H1 (cell line): ENCODE measurements around the gene DNAJB5. TPM values are rescaled to one million over a fixed set of nuclear protein-coding genes. Genes with fewer than 3 reads are reported as not detected.

Source experiments
- BRCA1 ChIP-seq: IDR thresholded peaks from 2 replicates; pipeline ENCODE4 v1.6.1; 2012; ENCODE audit warnings: low read depth, low read length, improper control_type of control experiment
- FOSL1 ChIP-seq: IDR thresholded peaks from 2 replicates; pipeline ENCODE4 v1.6.1; 2011; ENCODE audit warnings: mild to moderate bottlenecking, low read depth, low read length, moderate library complexity; ENCODE audit not compliant: insufficient read depth
- HDAC6 ChIP-seq: IDR thresholded peaks from one replicate; pipeline ENCODE4 v1.7.1; 2012; ENCODE audit warnings: low read depth, mild to moderate bottlenecking, inconsistent platforms, low read length, moderate library complexity
- SIN3A ChIP-seq, 2 experiments: IDR thresholded peaks in 1 of 2; conservative IDR thresholded peaks in 1 of 2; 2 replicates each; pipeline ENCODE4 v1.6.1; 2011 to 2012; ENCODE audit warnings: low read length in 2 of 2, improper control_type of control experiment in 1 of 2, low read depth in 1 of 2, mild to moderate bottlenecking in 1 of 2
- polyA plus RNA-seq, 7 experiments: library from polyadenylated mRNA; depleted of rRNA in 3 of 7; stranded (reverse) in 5 of 7; unstranded in 2 of 7; fragments of >200 nt in 5 of 7; fragments of 200-250 nt in 2 of 7; gene quantifications; 1 replicate in 5 of 7; 2 replicates in 1 of 7; 4 replicates in 1 of 7; pipeline versions ENCODE4 v1.2.1 to v1.2.3, GENCODE V29; 2011 to 2013; ENCODE audit warnings: missing spikeins in 2 of 7, mixed read lengths in 2 of 7
- total RNA-seq: library from RNA; stranded (reverse); fragmentation: NEBNext Ultra II Directional; extraction: Animal tissue kit (Norgen Biotek cat#: 25700); gene quantifications from 2 replicates; pipeline ENCODE4 v1.2.1, GENCODE V29; 2021
- TF ChIP-seq, protein P1 (sequence below): fragments of 300-600 bp; sonication (generic); IDR thresholded peaks from 2 replicates; pipeline ENCODE4 v1.7.1; 2012; ENCODE audit warnings: low read length, moderate library complexity, mild to moderate bottlenecking, inconsistent platforms; ENCODE audit not compliant: insufficient replicate concordance

Gene DNAJB5
- total and polyA plus RNA-seq, 2 of the 8 experiments (the other 6 are each of a cell fraction or from before 2014, with no cell fraction given): 25.0 to 34.1 TPM

DNA sequence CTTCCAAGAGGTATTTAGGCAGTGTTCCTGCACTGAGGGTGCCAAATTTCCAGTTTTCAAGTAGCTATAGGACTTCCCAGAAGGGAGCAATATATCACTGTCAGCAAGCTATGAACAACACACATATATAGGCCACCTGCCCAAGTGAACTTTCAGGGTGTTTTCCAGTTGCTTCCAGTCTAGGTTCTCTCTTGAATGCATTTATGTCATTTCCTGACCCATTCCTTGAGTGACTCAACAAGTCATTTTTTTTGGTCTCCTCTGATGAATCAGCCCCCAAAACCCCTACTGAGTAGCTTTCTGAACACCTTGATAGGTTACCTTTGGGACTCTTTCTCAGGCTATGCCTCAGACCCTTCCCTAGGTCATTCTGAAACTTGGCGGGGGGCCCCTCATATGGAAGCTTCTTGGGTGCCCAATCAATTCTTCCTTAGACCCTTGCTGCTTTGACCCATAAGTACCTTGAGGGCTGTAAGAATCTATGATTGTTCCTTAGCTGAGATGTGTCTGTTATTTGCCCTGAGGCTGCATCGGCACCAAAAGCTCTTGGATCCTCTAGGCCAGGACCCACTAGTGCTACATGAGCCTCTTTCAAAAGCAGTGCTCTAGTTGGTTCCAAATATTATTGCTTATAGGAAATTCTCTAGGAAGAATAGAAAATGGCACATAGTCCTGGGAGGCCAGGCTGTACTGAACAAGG, 12.4 kb downstream of the DNAJB5 start (continued):
- TF ChIP-seq, protein P1, sequence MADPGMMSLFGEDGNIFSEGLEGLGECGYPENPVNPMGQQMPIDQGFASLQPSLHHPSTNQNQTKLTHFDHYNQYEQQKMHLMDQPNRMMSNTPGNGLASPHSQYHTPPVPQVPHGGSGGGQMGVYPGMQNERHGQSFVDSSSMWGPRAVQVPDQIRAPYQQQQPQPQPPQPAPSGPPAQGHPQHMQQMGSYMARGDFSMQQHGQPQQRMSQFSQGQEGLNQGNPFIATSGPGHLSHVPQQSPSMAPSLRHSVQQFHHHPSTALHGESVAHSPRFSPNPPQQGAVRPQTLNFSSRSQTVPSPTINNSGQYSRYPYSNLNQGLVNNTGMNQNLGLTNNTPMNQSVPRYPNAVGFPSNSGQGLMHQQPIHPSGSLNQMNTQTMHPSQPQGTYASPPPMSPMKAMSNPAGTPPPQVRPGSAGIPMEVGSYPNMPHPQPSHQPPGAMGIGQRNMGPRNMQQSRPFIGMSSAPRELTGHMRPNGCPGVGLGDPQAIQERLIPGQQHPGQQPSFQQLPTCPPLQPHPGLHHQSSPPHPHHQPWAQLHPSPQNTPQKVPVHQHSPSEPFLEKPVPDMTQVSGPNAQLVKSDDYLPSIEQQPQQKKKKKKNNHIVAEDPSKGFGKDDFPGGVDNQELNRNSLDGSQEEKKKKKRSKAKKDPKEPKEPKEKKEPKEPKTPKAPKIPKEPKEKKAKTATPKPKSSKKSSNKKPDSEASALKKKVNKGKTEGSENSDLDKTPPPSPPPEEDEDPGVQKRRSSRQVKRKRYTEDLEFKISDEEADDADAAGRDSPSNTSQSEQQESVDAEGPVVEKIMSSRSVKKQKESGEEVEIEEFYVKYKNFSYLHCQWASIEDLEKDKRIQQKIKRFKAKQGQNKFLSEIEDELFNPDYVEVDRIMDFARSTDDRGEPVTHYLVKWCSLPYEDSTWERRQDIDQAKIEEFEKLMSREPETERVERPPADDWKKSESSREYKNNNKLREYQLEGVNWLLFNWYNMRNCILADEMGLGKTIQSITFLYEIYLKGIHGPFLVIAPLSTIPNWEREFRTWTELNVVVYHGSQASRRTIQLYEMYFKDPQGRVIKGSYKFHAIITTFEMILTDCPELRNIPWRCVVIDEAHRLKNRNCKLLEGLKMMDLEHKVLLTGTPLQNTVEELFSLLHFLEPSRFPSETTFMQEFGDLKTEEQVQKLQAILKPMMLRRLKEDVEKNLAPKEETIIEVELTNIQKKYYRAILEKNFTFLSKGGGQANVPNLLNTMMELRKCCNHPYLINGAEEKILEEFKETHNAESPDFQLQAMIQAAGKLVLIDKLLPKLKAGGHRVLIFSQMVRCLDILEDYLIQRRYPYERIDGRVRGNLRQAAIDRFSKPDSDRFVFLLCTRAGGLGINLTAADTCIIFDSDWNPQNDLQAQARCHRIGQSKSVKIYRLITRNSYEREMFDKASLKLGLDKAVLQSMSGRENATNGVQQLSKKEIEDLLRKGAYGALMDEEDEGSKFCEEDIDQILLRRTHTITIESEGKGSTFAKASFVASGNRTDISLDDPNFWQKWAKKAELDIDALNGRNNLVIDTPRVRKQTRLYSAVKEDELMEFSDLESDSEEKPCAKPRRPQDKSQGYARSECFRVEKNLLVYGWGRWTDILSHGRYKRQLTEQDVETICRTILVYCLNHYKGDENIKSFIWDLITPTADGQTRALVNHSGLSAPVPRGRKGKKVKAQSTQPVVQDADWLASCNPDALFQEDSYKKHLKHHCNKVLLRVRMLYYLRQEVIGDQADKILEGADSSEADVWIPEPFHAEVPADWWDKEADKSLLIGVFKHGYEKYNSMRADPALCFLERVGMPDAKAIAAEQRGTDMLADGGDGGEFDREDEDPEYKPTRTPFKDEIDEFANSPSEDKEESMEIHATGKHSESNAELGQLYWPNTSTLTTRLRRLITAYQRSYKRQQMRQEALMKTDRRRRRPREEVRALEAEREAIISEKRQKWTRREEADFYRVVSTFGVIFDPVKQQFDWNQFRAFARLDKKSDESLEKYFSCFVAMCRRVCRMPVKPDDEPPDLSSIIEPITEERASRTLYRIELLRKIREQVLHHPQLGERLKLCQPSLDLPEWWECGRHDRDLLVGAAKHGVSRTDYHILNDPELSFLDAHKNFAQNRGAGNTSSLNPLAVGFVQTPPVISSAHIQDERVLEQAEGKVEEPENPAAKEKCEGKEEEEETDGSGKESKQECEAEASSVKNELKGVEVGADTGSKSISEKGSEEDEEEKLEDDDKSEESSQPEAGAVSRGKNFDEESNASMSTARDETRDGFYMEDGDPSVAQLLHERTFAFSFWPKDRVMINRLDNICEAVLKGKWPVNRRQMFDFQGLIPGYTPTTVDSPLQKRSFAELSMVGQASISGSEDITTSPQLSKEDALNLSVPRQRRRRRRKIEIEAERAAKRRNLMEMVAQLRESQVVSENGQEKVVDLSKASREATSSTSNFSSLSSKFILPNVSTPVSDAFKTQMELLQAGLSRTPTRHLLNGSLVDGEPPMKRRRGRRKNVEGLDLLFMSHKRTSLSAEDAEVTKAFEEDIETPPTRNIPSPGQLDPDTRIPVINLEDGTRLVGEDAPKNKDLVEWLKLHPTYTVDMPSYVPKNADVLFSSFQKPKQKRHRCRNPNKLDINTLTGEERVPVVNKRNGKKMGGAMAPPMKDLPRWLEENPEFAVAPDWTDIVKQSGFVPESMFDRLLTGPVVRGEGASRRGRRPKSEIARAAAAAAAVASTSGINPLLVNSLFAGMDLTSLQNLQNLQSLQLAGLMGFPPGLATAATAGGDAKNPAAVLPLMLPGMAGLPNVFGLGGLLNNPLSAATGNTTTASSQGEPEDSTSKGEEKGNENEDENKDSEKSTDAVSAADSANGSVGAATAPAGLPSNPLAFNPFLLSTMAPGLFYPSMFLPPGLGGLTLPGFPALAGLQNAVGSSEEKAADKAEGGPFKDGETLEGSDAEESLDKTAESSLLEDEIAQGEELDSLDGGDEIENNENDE: no peak
- TF ChIP-seq SIN3A (conservative IDR thresholded peaks at IDR 0.05 in 1 of 2, IDR thresholded peaks at IDR 0.05 in 1 of 2; ENCODE audit: low read depth in 1 of 2, low read length in 2 of 2) (no peak), BRCA1 (no peak), FOSL1 (no peak), HDAC6 (no peak)
